Effector memory CD8-positive, alpha-beta T cell (primary cell): ENCODE results near the gene RASL11B.

ENCODE experiments used
- ATAC-seq: fragments of 150-1000 bp; cut with Tn5 transposase; replicated peaks from 2 replicates; pipeline ENCODE4 v1.10.0; 2021; ENCODE audit warnings: mild to moderate bottlenecking, moderate library complexity
- DNase-seq, 3 experiments: peaks; one replicate each; pipeline ENCODE4 v3.0.0; 2021
- H3K27ac Mint-ChIP-seq, 2 donors: one replicate each; pipeline ENCODE4 v1.8.0; 2022; ENCODE audit warnings: mild to moderate bottlenecking in 2 of 2, mixed read lengths in 2 of 2, moderate library complexity in 2 of 2
- H3K27me3 Mint-ChIP-seq, 2 donors: one replicate each; pipeline ENCODE4 v1.8.0; 2022; ENCODE audit warnings: mixed read lengths in 2 of 2
- H3K36me3 Mint-ChIP-seq: one replicate; pipeline ENCODE4 v1.8.0; 2022; ENCODE audit warnings: mild to moderate bottlenecking, moderate library complexity, mixed read lengths; ENCODE audit not compliant: insufficient read depth
- H3K4me1 Mint-ChIP-seq, 2 donors: one replicate each; pipeline ENCODE4 v1.8.0; 2022; ENCODE audit warnings: low read depth in 2 of 2, mixed read lengths in 2 of 2
- H3K4me3 Mint-ChIP-seq, 2 donors: one replicate each; pipeline ENCODE4 v1.8.0; 2022; ENCODE audit warnings: mild to moderate bottlenecking in 2 of 2, mixed read lengths in 2 of 2, moderate library complexity in 2 of 2
- H3K9me3 Mint-ChIP-seq, 2 donors: one replicate each; pipeline ENCODE4 v1.8.0; 2022; ENCODE audit warnings: mixed read lengths in 2 of 2

The RASL11B gene

GRCh38 chr4:52870225-52870624 is 8.1 kb downstream of the RASL11B start:
- no peak overlapping the region for H3K4me3 Mint-ChIP-seq
- H3K9me3 Mint-ChIP-seq = no peaks in the 10 kb centered on the region
- ATAC-seq (no peak), DNase-seq (no peak)
- H3K27ac Mint-ChIP-seq = no peak overlapping the region
- no peaks in the 10 kb centered on the region for H3K4me1 Mint-ChIP-seq
- H3K27me3 Mint-ChIP-seq = no peaks in the 10 kb centered on the region
- peaks cover 13% of the 10 kb centered on the region for H3K36me3 Mint-ChIP-seq

GRCh38 chr4:52873191-52873590 is 11.1 kb downstream of the RASL11B start:
- Mint-ChIP-seq H3K4me1 (peaks cover 0 to 3% of the 10 kb centered on the region in 2 donors), H3K4me3 (no peak overlapping the region), H3K27me3 (no peaks in the 10 kb centered on the region), H3K27ac (no peak overlapping the region), H3K9me3 (no peaks in the 10 kb centered on the region), H3K36me3 (peaks cover 13% of the 10 kb centered on the region)
- no peak for DNase-seq
- ATAC-seq = no peak

DNA sequence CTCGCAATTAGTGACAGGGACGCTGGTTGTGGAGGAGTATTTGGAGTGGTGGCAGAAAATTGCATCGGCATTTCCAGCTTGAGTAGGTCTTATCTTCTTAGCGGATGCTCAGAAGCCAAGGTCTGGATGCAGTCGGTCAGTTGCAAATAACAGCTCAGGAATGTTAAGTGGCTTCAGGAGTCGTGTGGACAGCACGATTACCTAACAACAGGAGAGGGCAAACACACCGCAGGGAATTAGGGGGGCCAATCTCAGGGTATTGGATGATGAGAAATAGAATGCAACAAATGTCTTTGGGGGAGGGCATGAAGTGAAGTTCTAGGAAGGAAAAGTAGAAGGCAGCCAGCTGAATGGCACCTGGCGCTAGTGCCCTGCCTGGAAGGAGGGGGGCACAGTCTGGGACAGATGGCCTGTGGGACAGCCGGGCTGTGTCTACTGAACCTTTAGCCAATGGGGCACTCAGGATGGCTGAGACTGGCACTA is 11.8 kb downstream of the RASL11B start:
- Mint-ChIP-seq H3K4me3 (no peak overlapping the region), H3K9me3 (no peaks in the 10 kb centered on the region), H3K36me3 (peaks cover 13% of the 10 kb centered on the region), H3K27ac (no peak overlapping the region), H3K4me1 (peaks cover 0 to 3% of the 10 kb centered on the region in 2 donors), H3K27me3 (no peaks in the 10 kb centered on the region)
- DNase-seq (no peak), ATAC-seq (no peak)

DNA sequence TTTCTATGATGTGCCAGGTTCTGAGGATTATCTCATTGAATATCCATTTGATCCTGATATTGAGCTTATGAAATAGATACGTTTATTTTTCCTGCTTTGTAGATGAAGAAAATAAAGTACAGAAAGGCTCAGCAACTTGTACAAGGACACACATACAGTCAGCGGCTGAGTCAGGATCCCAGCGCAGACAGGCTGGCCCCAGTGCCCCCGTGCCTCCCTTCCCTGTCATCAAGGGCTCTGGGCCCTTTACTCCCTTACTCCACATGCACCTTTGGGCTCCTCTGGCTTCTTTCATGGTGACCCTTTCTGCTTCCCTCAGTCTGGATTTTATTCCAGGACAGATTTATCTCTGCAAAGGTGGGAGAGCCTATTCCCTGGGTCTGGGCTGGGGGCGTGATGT is 12.8 kb downstream of the RASL11B start:
- DNase-seq (no peak), ATAC-seq (no peak)
- Mint-ChIP-seq H3K36me3 (peaks cover 13% of the 10 kb centered on the region), H3K27ac (no peak overlapping the region), H3K9me3 (no peaks in the 10 kb centered on the region), H3K27me3 (no peaks in the 10 kb centered on the region), H3K4me3 (no peak overlapping the region), H3K4me1 (peaks cover 0 to 3% of the 10 kb centered on the region in 2 donors)

- Mint-ChIP-seq H3K9me3 (no peaks in the 10 kb centered on the region), H3K4me3 (no peak overlapping the region)
- no peak for ATAC-seq
Measured at GRCh38 chr4:52876069-52876468, 14.0 kb downstream of the RASL11B start.

GRCh38 chr4:52877036-52877435 is 14.9 kb downstream of the RASL11B start:
- DNase-seq = no peak
- Mint-ChIP-seq H3K27me3 (no peaks in the 10 kb centered on the region), H3K36me3 (peaks cover 13% of the 10 kb centered on the region), H3K4me3 (no peak overlapping the region), H3K27ac (no peak overlapping the region), H3K4me1 (peaks cover 0 to 3% of the 10 kb centered on the region in 2 donors), H3K9me3 (no peaks in the 10 kb centered on the region)
- ATAC-seq = no peak

More at GRCh38 chr4:52876069-52876468, 14.0 kb downstream of the RASL11B start:
- Mint-ChIP-seq H3K36me3 (peaks cover 13% of the 10 kb centered on the region), H3K27ac (no peak overlapping the region), H3K4me1 (peaks cover 0 to 3% of the 10 kb centered on the region in 2 donors), H3K27me3 (no peaks in the 10 kb centered on the region)
- no peak for DNase-seq

DNA sequence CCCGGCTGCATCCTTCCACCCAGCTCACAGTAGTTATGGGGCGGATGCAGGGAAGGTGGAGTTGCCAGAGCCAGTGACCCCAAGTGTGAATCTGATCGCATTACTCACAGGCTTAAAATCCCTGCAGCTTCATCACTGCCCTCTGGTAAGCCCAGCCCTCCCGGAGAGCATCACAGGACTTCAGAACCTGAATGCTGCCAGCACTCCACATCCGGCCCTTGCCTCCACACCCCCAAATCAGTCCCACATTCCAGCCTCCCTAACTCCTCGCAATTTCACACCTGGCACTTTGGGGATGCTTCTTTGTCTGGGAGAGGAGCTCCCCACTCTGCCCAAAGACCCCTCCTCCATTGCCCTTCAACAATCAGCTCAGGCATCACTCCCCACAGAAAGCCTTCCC is 15.6 kb downstream of the RASL11B start:
- no peak for ATAC-seq
- H3K27ac Mint-ChIP-seq = no peak overlapping the region
- peaks cover 8% of the 10 kb centered on the region for H3K36me3 Mint-ChIP-seq
- no peak overlapping the region for H3K4me3 Mint-ChIP-seq
- no peaks in the 10 kb centered on the region for H3K27me3 Mint-ChIP-seq
- no peaks in the 10 kb centered on the region for H3K9me3 Mint-ChIP-seq
- H3K4me1 Mint-ChIP-seq = peaks cover 0 to 3% of the 10 kb centered on the region in 2 donors
- DNase-seq = no peak

- no peak overlapping the region for H3K27ac Mint-ChIP-seq
Measured at GRCh38 chr4:52879471-52879870, 17.4 kb downstream of the RASL11B start.

GRCh38 chr4:52880994-52881393 is 18.9 kb downstream of the RASL11B start:
- H3K27ac Mint-ChIP-seq = no peak overlapping the region
- DNase-seq (no peak), ATAC-seq (no peak)
- H3K27me3 Mint-ChIP-seq = no peaks in the 10 kb centered on the region
- no peaks in the 10 kb centered on the region for H3K36me3 Mint-ChIP-seq
- H3K4me3 Mint-ChIP-seq = no peak overlapping the region
- no peaks in the 10 kb centered on the region for H3K9me3 Mint-ChIP-seq
- H3K4me1 Mint-ChIP-seq = peaks cover 0 to 3% of the 10 kb centered on the region in 2 donors

More at GRCh38 chr4:52879471-52879870, 17.4 kb downstream of the RASL11B start:
- DNase-seq (no peak), ATAC-seq (no peak)
- no peak overlapping the region for H3K4me3 Mint-ChIP-seq
- peaks cover 0 to 3% of the 10 kb centered on the region in 2 donors for H3K4me1 Mint-ChIP-seq
- no peaks in the 10 kb centered on the region for H3K27me3 Mint-ChIP-seq
- H3K9me3 Mint-ChIP-seq = no peaks in the 10 kb centered on the region
- no peaks in the 10 kb centered on the region for H3K36me3 Mint-ChIP-seq

DNA sequence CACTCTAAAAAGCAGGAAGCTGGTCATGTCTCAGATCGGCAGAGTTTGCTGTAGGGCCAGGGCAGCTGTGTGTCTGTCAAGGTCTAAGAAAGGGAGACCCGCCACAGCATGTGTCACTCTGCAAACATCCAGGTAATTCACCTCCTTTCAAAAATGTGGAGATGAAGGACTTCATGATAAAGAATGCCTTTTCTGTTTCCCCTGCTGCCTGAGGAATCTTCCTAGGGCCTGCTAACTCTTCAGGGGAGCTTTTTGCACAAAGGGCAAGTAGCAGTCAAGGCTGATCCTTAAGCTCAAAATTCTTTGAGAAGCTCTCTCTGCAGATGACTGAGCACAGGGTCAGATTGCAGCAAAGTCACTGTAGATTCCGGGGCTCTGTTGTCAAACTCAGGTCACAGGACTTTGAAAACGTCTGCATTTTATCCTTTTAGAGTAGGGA is 21.1 kb downstream of the RASL11B start:
- H3K4me3 Mint-ChIP-seq = no peak overlapping the region
- H3K4me1 Mint-ChIP-seq = no peaks in the 10 kb centered on the region
- H3K9me3 Mint-ChIP-seq = no peaks in the 10 kb centered on the region
- H3K27ac Mint-ChIP-seq = no peak overlapping the region
- no peaks in the 10 kb centered on the region for H3K36me3 Mint-ChIP-seq
- ATAC-seq = no peak
- no peaks in the 10 kb centered on the region for H3K27me3 Mint-ChIP-seq
- DNase-seq = no peak

DNA sequence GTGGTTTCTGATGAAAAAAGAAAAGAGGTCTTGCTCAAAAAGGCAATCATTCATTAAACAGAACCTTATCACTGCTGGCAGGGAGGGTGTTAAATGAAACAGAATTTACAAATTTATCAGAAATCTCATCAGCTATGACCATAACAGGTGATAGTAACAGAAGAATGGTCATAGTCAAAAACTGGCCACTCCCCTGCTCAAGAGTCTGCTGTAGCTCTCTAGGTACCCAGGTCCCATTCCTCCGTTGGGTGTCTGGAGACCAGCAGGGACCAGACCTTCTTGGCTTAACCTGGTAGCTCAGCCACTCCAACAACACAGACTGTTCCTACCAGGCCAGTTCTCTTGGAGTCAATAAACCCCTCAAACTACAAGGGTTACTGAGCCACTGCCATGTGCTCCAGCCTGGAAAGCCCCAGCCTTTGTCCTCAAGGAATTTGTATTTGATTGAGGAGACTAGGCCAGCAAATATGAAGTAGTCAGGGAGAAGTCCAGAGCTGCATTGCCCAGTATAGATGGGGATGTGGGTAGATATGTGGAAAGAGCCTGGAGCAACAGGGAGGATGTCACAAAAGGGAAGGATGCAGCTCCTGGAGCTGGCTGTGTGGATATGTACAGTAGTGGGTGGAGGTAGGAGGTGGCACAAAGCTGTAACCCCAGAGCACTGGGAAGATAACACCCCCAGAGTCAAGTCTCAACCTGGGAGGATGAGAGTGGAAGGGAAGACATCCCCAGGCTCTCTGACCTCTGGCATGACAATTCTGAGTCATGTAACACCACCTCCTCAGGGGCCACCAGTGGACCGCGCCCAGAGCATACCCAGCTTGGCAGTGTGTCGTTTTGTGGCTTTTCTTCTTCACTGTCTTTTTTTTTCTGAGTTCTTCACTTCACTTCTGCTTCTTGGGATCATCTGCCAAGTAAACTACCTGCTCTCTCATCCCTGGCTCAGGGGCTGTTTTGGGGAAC is 21.9 kb downstream of the RASL11B start:
- H3K9me3 Mint-ChIP-seq = no peaks in the 10 kb centered on the region
- no peak for DNase-seq
- no peak overlapping the region for H3K4me3 Mint-ChIP-seq
- no peaks in the 10 kb centered on the region for H3K27me3 Mint-ChIP-seq
- no peaks in the 10 kb centered on the region for H3K4me1 Mint-ChIP-seq
- ATAC-seq = no peak
- no peaks in the 10 kb centered on the region for H3K36me3 Mint-ChIP-seq
- peak overlapping the region in 1 of 2 donors; percentile 39 for H3K27ac Mint-ChIP-seq

- no peak for DNase-seq
- Mint-ChIP-seq H3K36me3 (no peaks in the 10 kb centered on the region), H3K4me1 (no peaks in the 10 kb centered on the region), H3K27me3 (no peaks in the 10 kb centered on the region), H3K9me3 (no peaks in the 10 kb centered on the region), H3K4me3 (no peak overlapping the region), H3K27ac (no peak overlapping the region)
- no peak for ATAC-seq
Measured at GRCh38 chr4:52884994-52885393, 22.9 kb downstream of the RASL11B start.

- no peak overlapping the region for H3K27ac Mint-ChIP-seq
- no peak overlapping the region for H3K4me3 Mint-ChIP-seq
- DNase-seq (no peak), ATAC-seq (no peak)
- no peaks in the 10 kb centered on the region for H3K36me3 Mint-ChIP-seq
- no peaks in the 10 kb centered on the region for H3K9me3 Mint-ChIP-seq
- no peaks in the 10 kb centered on the region for H3K27me3 Mint-ChIP-seq
- no peaks in the 10 kb centered on the region for H3K4me1 Mint-ChIP-seq
Measured at GRCh38 chr4:52889354-52889753, 27.2 kb downstream of the RASL11B start.
